ENCODE data around the gene FBXL14. TPM values are rescaled to one million over a fixed set of nuclear protein-coding genes. Genes with fewer than 3 reads are reported as not detected.
"Not testable (repeated sequence)": the region's sequence is repeated elsewhere in the genome, so short reads cannot be mapped to it uniquely, and the experiment has no call there.

The FBXL14 gene
- total RNA-seq, 1 experiment from 2014 or later = 11.9 TPM

DNA sequence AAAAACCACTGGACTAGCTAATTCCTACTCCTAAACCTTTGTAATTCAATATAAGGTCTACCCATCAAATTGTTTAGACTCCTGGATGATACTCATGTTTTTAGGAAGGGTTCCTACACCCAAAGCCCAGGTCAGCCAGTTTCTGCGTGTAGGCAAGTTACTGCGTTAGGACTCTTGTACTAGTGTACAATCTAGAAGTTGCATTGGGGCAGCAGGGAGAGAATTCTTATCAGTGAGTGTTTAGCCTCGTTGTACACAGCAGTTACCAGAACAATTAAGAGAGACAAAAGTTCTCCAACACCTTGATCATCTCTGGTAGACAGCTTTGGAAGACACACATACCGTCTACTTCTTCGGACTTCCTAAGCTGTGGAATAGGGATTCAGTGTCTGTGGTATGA, 29.2 kb downstream of the FBXL14 start:
- Histone ChIP-seq H3K9me3 (no peaks in the 10 kb centered on the region), H3K27me3 (no peaks in the 10 kb centered on the region), H3K4me3 (no peak overlapping the region), H3K36me3 (peaks cover 84% of the 10 kb centered on the region)
- no peak for DNase-seq

GRCh38 chr12:1564067-1564466, 30.3 kb downstream of the FBXL14 start:
- H3K27me3 ChIP-seq = no peaks in the 10 kb centered on the region
- DNase-seq = no peak
- peaks cover 87% of the 10 kb centered on the region for H3K36me3 ChIP-seq
- no peak overlapping the region for H3K4me3 ChIP-seq
- no peaks in the 10 kb centered on the region for H3K9me3 ChIP-seq

GRCh38 chr12:1562813-1563407, 31.5 kb downstream of the FBXL14 start:
- Histone ChIP-seq H3K27me3 (no peaks in the 10 kb centered on the region), H3K36me3 (peaks cover 86% of the 10 kb centered on the region), H3K4me3 (no peak overlapping the region), H3K9me3 (no peaks in the 10 kb centered on the region)
- DNase-seq = peak; percentile 86

GRCh38 chr12:1560704-1561103, 33.7 kb downstream of the FBXL14 start:
- no peak for DNase-seq
- Histone ChIP-seq H3K4me3 (no peak overlapping the region), H3K36me3 (peaks cover 80% of the 10 kb centered on the region), H3K9me3 (no peaks in the 10 kb centered on the region), H3K27me3 (no peaks in the 10 kb centered on the region)

- no peak for DNase-seq
- H3K27me3 ChIP-seq = no peaks in the 10 kb centered on the region
- H3K4me3 ChIP-seq = no peak overlapping the region
- peaks cover 77% of the 10 kb centered on the region for H3K36me3 ChIP-seq
- no peaks in the 10 kb centered on the region for H3K9me3 ChIP-seq
These were observed 34.7 kb downstream of the FBXL14 start for GRCh38 chr12:1559676-1560091.

GRCh38 chr12:1558108-1558507, 36.3 kb downstream of the FBXL14 start:
- not testable (repeated sequence) for H3K9me3 ChIP-seq, H3K4me3 ChIP-seq, H3K27me3 ChIP-seq, DNase-seq
- peaks cover 77% of the 10 kb centered on the region for H3K36me3 ChIP-seq

- H3K9me3 ChIP-seq = no peaks in the 10 kb centered on the region
- no peaks in the 10 kb centered on the region for H3K27me3 ChIP-seq
- peaks cover 81% of the 10 kb centered on the region for H3K36me3 ChIP-seq
- no peak for DNase-seq
- no peak overlapping the region for H3K4me3 ChIP-seq
These were observed 40.1 kb downstream of the FBXL14 start for GRCh38 chr12:1553987-1554982.

- Histone ChIP-seq H3K9me3 (peaks cover 2% of the 10 kb centered on the region; the same call in 1 of the 2 replicates), H3K36me3 (peaks cover 82% of the 10 kb centered on the region), H3K27me3 (no peaks in the 10 kb centered on the region), H3K4me3 (no peak overlapping the region)
- DNase-seq = no peak
These were observed 40.8 kb downstream of the FBXL14 start for GRCh38 chr12:1553536-1553935.

- peak; percentile 26 for DNase-seq
- Histone ChIP-seq H3K36me3 (peaks cover 82% of the 10 kb centered on the region), H3K27me3 (no peaks in the 10 kb centered on the region), H3K9me3 (peaks cover 2% of the 10 kb centered on the region; the same call in 1 of the 2 replicates), H3K4me3 (no peak overlapping the region)
These were observed 41.4 kb downstream of the FBXL14 start for GRCh38 chr12:1552911-1553491.

DNA sequence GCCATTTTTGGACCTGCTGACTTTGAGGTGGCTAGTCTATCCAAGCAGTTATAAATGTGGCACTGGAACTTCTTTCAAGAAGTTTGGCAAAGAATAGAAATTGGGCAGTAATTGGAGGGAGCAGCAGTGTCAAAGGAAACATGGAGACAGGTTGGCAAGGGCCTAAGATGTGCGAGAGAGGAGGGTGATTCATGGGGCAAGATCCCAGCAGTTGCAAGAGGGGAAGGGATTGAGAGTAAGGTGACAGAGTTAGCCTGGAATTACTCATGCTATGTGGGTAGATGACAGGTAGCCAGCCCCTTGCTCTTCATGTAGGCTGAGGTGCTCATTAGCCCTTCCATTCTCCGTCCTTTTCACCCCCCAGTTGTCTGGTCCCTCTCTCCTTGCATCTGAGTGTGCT, 42.2 kb downstream of the FBXL14 start:
- Histone ChIP-seq H3K9me3 (peaks cover 2% of the 10 kb centered on the region; the same call in 1 of the 2 replicates), H3K36me3 (peaks cover 84% of the 10 kb centered on the region), H3K4me3 (no peak overlapping the region), H3K27me3 (no peaks in the 10 kb centered on the region)
- DNase-seq = peak; percentile 72

DNA sequence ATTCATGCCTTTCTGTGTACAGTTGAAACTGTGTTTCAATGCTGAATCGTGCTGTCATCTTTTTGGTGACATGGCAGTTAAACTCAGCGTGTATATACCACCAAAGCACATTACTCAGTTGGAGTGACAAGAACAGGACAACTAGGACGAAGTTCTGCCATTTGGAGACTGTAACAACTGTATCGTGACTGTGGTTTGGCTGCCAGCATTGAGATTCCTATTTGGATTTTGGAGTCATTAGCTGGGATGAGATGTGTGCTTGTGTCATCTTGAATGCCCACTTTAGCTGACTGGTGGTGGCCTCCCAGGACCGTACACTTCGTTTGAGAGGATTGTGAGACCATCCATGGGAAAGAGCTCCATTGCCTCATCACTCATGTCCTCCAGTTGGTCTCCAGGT, 42.9 kb downstream of the FBXL14 start:
- Histone ChIP-seq H3K9me3 (peaks cover 2% of the 10 kb centered on the region; the same call in 1 of the 2 replicates), H3K27me3 (no peaks in the 10 kb centered on the region), H3K4me3 (no peak overlapping the region), H3K36me3 (peaks cover 84% of the 10 kb centered on the region)
- no peak for DNase-seq

DNA sequence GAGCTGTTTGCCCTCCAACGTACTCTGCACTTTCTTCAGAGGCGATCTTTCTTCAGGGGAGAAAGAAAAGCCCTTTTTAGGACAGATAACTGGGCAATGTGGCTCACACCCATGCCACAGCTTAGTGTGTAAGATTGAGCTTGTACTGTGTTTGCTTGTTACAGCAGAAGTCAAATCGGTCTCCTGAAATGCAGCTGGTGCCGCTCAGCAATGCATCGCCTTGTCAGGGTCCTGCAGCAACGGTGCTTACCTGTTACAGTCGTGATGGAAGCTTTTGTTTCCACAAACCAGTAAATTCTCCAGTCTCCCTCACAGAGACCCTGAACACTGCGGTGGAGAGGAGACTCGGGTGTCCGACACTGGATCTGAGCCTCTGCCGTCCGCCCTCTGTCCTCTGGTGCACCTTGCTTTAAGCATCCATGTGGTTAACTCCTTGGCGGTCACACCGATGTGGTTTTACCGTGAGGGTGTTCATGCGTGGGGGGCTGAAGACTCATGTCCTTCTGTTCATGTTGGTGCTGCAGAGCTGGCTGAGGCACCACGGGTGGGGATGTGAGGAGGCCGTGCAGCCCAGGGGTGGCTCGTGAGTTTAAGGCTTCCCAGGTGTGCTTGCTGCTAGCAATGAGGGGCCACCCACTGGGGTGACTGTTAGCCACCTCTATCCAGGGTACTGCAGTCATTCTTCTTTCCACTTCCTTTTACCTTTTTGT, 47.3 kb downstream of the FBXL14 start:
- peaks cover 90% of the 10 kb centered on the region for H3K36me3 ChIP-seq
- H3K27me3 ChIP-seq = no peaks in the 10 kb centered on the region
- H3K4me3 ChIP-seq = no peak overlapping the region
- peaks cover 2% of the 10 kb centered on the region for H3K9me3 ChIP-seq
- DNase-seq = no peak

DNA sequence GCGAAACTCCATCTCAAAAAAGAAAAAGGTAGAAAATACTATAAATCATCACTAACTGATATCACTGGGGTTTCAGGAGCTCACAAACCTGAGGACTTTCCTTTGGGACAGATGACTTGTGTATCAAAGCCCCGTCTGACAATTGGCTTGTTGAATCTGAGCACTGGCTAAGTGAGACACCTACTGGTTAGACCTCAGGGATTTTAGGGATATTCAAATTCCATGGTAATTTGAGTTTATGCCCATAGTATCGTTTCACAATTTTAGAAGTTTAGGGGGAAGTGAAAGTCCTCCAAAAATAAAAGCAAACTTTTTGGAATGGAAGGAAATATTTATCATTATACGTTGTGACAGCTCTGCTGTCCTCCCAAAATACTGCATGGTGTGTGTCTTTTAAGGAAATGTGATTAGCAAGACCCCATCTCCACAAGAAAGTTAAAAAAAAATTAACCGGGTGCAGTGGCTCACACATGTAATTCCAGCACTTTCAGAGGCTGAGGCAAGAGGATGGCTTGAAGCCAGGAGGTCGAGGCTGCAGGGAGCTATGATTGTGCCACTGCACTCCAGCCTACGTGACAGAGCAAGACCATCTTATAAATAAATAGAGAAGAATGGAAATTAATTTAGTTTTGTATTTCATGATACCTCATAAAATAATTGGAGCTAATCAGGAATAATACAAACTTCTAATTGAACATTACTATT, 49.2 kb downstream of the FBXL14 start:
- H3K9me3 ChIP-seq = peaks cover 2% of the 10 kb centered on the region
- no peaks in the 10 kb centered on the region for H3K27me3 ChIP-seq
- no peak overlapping the region for H3K4me3 ChIP-seq
- peaks cover 80% of the 10 kb centered on the region for H3K36me3 ChIP-seq
- DNase-seq = peak; percentile 38

- no peaks in the 10 kb centered on the region; the same call in 1 of the 2 replicates for H3K9me3 ChIP-seq
- H3K4me3 ChIP-seq = no peak overlapping the region
- peaks cover 81% of the 10 kb centered on the region for H3K36me3 ChIP-seq
- H3K27me3 ChIP-seq = no peaks in the 10 kb centered on the region
- no peak for DNase-seq
These were observed 51.8 kb downstream of the FBXL14 start for GRCh38 chr12:1542599-1542998.

DNA sequence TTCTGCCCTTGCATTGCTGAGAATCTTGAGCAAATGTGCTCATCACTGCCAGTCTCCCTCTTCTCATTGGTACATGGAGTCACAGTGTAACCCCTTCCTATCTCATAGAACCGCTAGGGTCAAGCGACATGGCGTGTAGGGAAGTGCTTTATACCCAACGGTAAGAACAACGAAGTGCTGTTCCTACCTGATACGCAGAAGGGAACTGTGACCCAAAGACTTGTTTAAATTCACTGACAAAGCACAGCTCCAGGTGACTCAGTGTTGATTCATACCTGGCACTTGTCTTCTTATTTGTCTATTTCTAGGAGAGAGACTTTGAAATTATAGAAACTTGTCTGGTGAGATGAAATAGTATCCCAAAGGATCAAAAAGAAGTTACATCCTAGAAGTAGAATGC, 53.7 kb downstream of the FBXL14 start:
- no peaks in the 10 kb centered on the region for H3K27me3 ChIP-seq
- peaks cover 78% of the 10 kb centered on the region for H3K36me3 ChIP-seq
- H3K9me3 ChIP-seq = no peaks in the 10 kb centered on the region; the same call in 1 of the 2 replicates
- H3K4me3 ChIP-seq = no peak overlapping the region
- DNase-seq = peak; percentile 59

- Histone ChIP-seq H3K4me3 (no peak overlapping the region), H3K36me3 (peaks cover 77% of the 10 kb centered on the region), H3K27me3 (no peaks in the 10 kb centered on the region), H3K9me3 (no peaks in the 10 kb centered on the region; the same call in 1 of the 2 replicates)
- no peak for DNase-seq
These were observed 55.2 kb downstream of the FBXL14 start for GRCh38 chr12:1539135-1539534.
